ENCODE measurements around the gene DNPH1.

DNA sequence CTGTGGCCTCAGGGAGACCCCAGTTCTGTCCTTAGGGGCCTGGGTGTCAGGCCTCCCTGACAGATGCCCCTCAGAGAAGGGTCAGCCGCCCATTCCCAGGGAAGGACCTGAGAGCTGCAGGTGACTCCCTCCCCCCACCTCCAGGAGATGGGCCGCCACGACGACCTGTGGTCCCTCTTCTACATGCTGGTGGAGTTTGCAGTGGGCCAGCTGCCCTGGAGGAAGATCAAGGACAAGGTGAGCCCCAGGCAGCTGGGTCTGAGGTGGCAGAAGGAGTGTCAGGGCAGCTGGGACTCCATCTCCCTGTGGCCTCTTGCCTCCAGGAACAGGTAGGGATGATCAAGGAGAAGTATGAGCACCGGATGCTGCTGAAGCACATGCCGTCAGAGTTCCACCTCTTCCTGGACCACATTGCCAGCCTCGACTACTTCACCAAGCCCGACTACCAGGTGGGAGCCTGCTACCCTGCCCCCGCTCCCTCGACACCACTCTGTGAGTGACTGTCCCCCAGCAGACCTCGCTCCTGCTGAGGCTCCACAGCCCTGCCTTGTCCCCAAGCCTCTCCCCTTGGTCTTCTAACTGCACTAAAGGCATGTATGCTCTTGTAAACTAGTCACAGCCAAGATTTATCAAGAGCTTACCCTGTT lies 26.2 kb upstream of the DNPH1 start:
- TF ChIP-seq, protein P1, sequence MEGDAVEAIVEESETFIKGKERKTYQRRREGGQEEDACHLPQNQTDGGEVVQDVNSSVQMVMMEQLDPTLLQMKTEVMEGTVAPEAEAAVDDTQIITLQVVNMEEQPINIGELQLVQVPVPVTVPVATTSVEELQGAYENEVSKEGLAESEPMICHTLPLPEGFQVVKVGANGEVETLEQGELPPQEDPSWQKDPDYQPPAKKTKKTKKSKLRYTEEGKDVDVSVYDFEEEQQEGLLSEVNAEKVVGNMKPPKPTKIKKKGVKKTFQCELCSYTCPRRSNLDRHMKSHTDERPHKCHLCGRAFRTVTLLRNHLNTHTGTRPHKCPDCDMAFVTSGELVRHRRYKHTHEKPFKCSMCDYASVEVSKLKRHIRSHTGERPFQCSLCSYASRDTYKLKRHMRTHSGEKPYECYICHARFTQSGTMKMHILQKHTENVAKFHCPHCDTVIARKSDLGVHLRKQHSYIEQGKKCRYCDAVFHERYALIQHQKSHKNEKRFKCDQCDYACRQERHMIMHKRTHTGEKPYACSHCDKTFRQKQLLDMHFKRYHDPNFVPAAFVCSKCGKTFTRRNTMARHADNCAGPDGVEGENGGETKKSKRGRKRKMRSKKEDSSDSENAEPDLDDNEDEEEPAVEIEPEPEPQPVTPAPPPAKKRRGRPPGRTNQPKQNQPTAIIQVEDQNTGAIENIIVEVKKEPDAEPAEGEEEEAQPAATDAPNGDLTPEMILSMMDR (IDR thresholded peaks at IDR 0.05) = no peak
- no peak for TF ChIP-seq POLR2A (IDR thresholded peaks at IDR 0.05)
